SU-DHL-6 (cell line): ENCODE results near the gene ADAMTS15.

ENCODE experiments used
- EZH2phosphoT487 ChIP-seq: fragments of 200-600 bp; sonication (generic), shearing (Covaris generic); conservative IDR thresholded peaks from 2 replicates; pipeline ENCODE4 v1.6.1; 2018; ENCODE audit warnings: mild to moderate bottlenecking, antibody characterized with exemption, low read length, moderate library complexity, mixed read lengths
- TF ChIP-seq, protein P1 (sequence below): fragments of 200-600 bp; sonication (generic); IDR thresholded peaks from one replicate; pipeline ENCODE4 v1.5.1; 2017; ENCODE audit warnings: antibody characterized with exemption, mild to moderate bottlenecking, low read length, moderate library complexity; ENCODE audit not compliant: insufficient read depth, poor library complexity, severe bottlenecking

GRCh38 chr11:130525307-130525706 is 76.9 kb downstream of the ADAMTS15 start:
- TF ChIP-seq, protein P1, sequence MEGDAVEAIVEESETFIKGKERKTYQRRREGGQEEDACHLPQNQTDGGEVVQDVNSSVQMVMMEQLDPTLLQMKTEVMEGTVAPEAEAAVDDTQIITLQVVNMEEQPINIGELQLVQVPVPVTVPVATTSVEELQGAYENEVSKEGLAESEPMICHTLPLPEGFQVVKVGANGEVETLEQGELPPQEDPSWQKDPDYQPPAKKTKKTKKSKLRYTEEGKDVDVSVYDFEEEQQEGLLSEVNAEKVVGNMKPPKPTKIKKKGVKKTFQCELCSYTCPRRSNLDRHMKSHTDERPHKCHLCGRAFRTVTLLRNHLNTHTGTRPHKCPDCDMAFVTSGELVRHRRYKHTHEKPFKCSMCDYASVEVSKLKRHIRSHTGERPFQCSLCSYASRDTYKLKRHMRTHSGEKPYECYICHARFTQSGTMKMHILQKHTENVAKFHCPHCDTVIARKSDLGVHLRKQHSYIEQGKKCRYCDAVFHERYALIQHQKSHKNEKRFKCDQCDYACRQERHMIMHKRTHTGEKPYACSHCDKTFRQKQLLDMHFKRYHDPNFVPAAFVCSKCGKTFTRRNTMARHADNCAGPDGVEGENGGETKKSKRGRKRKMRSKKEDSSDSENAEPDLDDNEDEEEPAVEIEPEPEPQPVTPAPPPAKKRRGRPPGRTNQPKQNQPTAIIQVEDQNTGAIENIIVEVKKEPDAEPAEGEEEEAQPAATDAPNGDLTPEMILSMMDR, result no peak
- TF ChIP-seq EZH2phosphoT487, result no peak
